ENCODE measurements around the gene BTBD9.

DNA sequence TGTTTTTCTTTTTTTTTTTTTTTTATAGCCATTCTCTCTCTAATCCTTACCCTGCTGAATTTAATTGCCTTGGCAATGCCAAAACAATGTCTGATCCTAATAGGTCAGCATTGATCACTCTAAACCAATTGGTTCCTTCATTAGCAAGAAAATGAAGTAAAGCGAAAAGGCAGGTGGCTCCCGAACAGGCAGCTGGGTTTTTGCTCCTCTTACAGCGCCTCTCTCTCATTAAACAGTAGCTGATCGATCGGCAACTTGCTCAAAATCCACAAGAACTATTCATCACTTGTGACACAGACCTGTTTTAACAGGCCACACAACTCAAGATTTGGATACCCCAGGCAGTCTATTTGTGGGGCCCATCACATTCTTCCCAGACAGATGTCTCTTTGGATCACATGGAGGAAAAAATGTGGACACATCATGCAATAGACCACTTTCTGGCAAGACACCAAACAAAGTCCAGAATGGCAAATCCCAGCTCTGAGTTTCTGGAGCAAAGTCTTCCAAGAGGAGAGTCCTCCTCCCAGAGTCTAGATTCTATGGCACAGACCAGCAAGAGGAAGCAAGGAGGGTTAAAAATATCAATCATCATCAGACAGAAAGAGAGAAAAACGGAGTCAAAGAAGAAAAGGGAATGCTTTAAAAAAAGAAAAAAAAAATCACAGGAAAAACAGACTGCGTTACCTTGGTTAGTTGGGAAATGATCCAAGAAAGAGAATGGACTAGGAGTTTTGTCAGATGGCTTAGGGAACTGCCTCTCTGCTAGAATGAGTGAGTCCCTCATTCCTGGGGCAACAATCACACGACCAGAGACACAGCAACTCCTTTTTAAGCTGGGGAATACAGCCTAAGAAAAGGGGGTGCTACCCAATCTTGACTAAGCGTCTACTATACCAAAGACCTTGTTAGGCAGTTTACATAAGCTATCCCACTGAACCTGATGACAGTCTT, 247.8 kb downstream of the BTBD9 start:
- TF ChIP-seq RFX5 (IDR thresholded peaks at IDR 0.05), result no peak
- TF ChIP-seq HEYL (CRISPR knock-in tag; IDR thresholded peaks at IDR 0.05), result no peak
- TF ChIP-seq PBX3 (IDR thresholded peaks at IDR 0.05), result no peak
- TF ChIP-seq CTCF (IDR thresholded peaks at IDR 0.05), result no peak
- TF ChIP-seq POLR2A (IDR thresholded peaks at IDR 0.05; ENCODE audit: low read length), result no peak
- no peak for TF ChIP-seq JUN (IDR thresholded peaks at IDR 0.05)
- TF ChIP-seq RAD21 (conservative IDR thresholded peaks at IDR 0.05 in 1 of 2, IDR thresholded peaks at IDR 0.05 in 1 of 2), result no peak
- no peak for TF ChIP-seq REST (IDR thresholded peaks at IDR 0.05)
- TF ChIP-seq RCOR1 (IDR thresholded peaks at IDR 0.05; ENCODE audit: low read depth, low read length), result no peak
- no peak for TF ChIP-seq JUNB (IDR thresholded peaks at IDR 0.05)
- no peak for TF ChIP-seq NFE2L2 (conservative IDR thresholded peaks at IDR 0.05; ENCODE audit: low read length)

Data from A549 (cell line).